ENCODE measurements around the gene MBP.

MBP gene

DNA sequence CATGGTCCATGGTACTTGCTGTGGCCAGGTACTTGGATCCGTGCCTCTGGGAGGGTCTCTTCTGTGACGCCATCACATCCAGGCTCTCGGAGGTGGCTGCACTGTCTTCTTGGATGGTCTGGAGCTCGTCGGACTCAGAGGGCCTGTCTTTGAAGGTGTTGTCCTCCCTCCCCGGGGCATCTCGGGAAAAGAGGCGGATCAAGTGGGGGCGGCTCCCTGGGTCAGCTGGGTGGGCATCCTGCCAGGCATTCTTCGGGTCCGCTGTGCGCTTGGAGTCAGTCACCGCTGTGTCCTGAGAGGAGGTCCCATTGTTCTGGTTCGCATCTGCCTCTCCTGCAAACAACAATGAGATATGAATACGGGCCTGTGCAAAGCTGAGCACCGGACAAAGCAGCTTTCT is 115.6 kb downstream of the MBP start:
- DNase-seq: no peak

DNA sequence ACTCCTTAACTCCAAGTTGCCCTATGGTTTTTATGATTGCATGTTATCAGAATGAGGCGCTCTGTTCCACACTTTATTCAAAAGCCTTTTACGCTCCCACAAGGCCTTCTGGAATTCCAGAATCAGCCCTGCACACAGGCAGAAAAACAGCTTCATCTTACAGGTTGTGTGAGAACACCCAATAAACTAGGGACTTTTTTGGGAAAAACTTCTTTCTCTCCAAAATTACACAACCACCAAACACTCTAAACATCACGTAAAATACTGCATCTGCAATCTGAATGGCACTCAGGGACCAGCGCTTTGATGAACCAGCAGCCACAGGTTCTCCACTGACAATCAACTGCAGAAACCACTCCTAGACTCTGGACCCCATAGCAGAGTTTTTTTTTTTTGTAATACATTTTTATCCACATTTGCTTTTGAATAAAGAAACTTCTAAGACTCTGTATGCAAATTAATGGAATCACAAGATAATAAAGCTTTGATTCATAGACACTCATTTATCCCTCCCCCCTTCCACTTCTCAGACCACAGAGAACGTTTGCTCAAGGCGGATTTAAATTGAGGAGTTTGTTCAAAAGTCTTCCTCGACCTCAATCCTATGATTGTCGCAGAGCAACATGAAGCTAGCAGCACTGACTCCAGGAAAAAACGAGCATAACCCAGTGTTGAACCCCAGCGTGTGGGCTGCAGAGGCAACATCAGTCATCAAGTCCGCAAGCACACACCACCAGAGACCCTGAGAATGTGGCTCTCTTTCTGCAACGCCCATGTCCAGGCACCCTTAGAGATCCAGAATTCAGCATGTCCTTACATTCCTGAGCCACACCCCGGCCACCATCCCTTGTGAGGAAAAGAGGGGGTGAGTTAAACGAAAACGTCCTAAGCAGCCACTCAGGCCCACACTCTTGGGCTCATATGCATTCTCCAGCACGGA is 116.5 kb downstream of the MBP start:
- no peak for DNase-seq

DNA sequence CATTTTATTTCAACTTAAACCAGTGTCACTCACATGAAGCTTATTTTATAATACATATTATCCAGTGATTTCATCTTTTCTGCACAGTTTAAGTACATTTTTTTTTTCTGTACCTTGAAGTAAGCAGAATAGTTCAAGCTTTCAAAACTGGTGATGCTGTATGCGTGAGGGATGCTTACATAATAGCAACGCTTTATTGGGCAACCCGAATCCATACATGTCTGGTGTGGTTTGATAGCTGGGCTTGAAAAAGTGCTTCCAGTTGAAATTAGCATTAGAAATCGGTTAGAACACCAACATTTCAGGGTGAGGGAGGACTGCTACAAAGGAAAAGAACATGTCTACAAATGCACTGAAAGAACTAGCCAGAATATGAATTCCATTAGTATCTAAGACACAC is 117.4 kb downstream of the MBP start:
- no peak for DNase-seq

DNA sequence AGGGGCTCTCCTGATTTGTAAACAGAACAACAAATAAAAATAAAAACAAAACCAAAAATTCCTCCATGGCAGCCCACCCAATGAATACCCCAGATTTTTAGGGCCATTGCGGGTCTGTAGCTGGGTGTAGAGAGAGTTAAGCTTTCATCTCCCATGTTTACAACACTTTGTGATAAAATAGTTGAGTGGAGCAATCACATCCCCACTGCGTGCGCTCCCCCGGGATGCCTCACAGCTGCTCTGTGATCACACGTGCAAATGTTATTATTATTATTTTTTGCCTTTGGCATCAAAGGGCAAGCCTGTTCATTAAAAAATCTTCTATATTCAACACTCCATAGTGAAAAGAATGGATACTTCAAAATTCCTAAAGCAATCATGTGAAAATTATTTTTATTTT is 118.0 kb downstream of the MBP start:
- DNase-seq: no peak

DNA sequence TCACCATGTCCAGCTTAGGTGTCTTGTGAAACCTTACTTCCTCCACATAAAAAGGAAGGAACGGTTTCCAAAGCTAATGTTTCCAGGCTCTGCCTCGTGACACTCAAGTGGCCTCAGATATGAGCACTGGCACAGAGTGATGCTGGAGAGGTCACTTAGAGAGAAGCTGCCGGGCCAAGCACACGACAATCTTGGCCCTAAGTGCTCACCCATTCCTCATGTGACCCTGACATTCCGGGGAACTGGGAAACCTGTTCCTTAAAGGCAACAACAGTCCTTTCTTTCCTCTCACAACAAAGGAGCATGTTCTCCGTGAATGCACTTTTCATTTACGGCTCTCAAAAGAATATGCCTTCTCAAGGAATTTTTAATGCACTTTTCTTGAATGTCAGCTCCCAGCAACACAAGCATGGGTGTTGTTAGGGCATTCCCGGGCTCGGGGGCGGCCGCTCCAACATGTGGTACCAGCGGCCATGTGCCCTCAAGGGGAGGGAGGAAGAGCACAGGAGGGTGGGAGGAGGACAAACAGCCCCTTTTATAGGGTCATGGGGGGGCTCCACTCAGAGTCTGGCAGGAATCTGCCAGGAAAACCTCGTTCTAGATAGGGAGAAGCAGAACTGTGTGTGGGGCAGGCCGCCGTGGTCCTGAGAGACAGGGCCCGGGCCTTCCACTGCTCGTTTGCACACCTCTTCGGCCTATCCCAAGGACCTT is 118.6 kb downstream of the MBP start:
- DNase-seq: no peak

DNA sequence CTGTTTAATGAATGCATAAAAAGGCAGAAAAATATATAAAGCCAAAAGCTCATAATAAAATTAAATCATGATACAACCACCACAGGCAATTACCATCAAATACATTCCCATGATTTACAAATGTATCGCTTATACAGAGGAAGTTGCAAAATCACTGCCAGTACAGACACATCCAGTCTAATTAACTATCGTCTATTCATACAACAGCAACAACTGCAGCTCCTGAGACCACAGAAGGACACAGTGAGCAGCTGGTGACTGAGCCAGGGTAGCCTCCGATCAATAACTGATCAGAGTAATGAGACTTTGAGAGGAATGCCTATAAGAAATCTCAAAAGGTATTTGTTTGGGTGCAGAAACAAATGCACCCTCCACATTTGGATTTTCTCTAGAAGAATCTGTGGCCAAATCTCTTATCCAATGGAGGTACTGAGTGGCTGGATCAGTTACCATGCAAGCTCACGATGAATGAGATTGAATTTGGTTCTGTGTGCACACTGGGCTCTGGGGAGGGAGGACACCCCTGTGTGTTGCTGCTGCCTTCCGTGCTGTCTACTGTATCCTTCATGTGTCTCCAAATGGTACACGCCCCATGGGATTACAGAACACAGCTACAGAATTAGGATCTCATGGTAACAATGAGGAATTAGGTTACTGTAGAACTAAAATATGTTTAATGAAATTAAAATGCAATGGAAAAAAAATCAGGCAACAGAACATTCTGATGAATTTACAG is 119.6 kb downstream of the MBP start:
- DNase-seq: no peak

DNA sequence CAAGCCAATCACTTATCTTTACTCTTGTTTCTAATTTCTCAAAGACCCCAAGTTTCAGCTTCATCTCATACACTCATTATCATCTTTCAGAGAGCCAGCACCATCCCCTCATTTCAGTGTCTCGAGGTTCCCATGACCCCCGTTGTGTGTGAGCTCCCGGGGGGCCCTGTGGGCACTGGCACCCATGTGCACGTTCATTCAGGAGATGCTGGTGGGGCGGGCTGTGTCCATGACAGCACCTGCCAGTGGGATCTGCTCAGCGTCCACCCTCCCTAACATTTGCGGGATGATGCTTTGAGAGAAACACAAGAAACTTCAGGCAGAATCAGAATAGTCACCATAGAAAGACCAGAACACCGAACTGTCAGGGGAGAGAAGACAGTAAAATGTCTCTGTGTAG is 120.5 kb downstream of the MBP start:
- no peak for DNase-seq

DNA sequence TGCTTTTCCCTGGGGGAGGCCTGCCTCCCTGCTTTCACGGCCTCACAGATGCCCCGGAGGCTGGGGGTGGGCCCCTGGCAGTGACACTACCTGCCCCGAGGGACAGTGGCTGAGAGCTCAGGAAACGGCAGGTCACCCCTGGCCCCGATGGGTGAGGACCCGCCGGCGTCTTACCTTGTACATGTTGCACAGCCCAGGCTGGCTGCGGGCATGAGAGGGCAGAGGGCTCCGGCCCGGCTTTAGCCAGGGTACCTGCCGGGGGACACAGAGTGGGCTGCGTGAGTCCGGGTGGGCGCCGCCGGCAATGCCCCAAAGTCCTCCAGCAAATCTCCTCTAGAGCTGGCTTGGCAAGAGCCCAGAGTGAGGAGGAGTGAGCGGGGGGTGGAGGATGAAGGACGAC is 122.9 kb downstream of the MBP start:
- no peak for DNase-seq

DNA sequence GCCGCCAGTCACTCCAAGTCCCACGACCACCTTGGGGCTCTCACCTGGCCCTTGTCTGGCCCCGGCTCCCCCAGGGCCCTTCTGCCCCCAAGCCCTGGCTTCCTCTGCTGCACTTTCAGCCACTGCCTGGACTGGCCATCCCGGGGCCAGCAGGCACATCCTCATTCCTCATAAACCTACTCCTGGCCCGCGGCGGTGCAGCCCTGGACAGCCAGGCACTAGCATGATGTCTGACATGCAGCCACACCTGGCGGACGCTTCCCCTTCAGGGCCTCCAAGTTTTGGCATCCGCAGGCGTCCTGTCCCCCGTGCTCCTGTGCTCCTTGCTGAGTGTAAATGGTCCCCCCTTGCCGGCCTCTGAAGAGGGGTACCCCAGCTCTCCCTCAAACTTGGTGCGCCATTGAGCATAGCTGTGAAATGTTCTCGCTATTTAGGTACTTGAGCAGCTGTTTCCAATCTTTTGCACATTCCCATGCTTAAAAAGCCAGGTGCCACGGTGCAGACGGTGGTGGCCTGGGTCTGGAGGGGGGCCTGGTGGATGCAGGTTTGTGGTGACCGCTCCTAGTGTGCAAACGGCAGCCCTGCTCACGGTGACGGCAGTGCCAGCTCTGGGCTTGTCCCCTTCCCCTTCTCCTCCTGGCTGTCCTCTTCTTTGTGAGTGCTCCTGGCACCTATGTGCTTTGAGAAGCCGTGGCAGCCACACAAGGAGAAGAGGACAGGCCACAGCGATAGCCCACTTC is 123.8 kb downstream of the MBP start:
- DNase-seq: no peak

DNA sequence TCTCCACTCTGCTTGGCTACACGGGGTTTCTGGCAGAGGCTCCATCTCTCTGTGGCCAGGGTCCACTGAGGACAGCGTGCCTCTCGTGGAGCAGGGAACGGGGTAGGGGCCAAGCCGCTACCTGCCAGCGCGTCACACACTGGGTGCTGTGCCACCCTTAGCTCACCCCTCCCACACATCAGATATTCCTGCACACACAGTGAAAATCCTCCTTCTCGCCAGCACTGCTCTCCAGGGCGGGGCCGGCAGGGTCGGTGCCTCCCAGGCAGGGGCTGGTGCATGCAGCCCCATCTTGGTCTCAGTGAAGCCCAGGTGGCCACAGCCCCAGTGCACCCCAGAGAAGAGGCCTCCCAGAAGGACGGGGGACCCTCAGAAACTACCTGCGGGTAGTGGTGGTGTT is 124.6 kb downstream of the MBP start:
- no peak for DNase-seq

DNA sequence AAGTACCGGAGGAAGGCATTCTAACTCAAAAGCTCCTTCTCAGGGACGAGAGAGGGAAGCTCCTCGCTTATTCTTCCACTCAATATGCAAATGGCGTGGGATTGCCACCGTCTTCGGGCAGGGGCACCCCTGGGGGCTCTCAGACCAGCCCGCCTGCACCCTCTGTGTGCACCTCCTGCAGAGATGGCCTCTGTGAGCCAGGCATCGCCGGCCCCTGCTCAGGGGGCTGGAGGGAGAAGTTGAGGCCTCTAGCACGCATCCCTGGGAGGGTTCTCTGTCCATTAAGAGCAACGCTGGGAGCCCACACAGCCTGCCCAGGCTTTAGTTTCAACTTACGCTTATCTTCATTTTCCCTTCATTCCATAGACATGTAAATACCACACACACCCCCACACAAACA is 125.3 kb downstream of the MBP start:
- no peak for DNase-seq

DNA sequence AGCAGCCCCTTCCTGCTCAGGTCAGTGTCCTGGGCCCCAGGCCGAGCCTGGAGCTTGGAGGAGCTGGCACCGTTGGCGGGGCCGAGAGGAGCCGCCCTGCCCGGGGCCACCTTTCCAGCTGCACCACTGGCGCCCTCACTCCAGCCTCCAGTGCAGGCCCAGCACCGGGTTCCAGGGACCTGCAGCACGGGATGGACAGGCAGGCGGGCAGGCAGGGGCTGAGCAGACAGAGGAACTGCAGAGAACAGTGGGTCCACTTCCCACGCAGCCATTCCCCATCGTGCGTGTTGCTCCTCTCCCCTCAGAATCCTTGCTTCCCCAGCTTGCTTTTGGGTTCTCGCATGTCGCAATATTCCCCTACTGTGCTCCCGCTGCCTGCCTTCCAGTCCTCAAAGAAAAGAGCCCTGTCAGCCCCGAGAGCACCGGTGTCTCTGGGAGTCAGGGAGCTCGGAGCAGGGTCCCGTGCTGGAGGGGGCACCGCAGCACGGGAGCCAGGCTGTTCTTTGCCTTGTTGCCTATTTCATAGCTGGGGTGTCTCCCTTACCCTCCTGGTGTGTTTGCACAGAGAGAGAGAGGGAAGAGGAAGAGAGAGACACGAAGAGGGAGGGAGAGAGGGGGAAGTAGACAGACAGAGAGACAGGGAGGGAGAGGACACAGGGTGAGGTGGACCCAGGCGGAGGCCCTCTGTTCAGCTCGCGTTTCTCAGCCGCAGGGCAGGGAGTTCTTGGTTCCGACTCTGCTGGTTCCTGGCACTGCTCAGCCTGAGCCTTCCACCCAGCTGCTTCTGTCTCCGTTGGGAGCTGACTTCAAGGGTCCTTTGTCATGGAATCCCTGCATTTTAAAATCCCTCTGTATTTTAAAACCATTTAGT is 126.0 kb downstream of the MBP start:
- no peak for DNase-seq

DNA sequence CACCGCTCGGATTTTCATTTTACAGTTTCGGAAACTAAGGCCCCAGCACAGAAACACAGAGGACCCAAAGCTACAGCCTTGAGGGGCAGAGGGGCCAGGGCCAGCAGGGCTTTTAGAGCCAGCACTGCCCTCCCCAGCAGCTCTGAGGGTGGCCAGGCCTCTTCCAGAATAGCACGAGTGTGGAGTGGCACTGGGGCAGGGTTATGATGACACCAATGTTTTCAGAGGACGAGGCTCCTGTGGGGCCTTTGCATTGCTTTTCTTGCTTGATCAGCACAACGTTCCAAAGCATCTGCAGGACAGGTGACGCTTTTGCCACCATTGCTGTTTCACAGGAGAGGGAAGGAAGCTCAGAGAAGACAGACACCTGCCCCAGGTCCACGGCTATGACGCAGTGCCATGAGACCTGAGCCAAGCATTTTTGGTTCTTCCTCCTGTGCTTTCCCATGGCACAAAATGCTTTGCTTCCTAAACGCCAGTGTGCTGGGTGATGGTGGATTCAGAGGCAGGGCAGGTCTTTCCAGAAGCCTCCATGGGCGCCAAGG is 126.9 kb downstream of the MBP start:
- DNase-seq: no peak

DNA sequence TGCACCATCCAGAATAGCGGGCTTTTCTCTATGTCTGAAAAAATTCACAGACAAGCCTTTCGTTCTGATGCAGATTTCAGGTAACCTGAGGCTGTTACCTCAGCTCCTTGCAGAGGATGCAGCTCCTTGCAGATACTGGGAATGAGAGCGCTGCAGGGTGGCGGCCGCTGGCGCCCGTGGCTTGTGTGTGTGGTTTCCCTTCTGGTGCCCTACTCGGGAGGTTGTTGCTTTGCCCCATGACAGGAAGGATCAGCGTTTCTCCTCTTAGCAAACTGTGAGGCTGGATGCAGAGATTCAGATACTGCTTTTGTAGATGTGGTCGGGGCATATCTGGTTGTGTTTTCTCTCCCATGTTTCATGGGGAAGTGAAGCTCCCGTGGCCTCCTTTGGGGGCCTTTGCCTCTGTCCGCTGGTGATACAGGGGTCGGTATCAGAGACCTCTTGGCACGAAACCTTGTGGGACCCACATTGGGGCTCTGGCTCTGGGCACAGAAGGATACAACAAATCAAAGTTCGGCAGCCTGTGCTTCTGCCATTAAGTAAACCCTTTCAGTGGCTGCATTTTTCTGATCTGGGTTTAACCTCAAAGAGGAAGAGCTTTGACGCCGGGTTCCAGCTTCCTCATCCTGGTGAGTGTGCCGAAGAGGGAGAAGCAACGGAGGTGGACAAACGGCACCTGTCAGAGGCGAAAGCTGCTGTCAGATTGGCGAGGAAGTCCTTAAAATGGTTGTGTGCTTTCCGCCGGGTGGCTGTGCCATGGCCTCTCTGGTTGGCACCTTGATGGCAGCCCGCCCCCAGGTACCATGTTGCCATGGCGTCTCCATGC is 127.8 kb downstream of the MBP start:
- no peak for DNase-seq

DNA sequence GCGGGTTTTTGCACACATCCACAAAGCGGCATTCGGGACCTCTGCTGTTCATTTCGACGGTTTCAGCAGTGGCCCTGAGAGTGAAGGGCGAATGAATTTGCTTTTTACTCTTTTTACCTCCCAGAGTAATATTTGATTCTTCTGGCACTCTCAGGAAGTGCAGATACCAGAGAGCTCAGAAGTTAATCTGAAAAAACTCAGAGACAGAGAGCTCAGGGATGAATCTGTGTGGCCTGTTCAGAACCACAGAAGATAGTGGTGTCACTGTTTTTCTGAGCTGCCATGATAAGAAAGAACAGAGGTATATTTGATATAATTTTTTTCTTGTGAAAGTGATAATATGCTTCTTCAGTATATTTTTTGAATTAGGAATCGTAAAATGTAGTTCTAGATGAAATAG is 129.3 kb downstream of the MBP start:
- DNase-seq: no peak

DNA sequence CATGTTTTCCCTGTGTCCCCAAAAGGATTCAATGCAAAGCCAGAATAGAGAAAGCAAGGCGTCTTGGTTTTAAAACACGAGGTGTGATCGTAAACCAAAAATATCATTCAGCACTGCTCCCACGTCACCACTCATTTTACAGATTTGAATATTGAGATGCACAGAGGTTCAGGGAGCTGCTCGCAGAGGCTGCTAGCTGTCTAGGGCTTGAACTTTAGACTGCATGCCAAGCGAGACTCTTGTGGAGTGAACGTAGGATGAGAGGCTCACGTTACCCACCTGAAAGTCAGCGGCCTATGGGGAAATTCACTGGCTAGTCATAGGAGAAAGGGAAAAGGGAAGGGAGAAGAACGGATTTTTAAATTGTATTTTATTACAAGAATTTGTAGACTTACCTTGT is 130.1 kb downstream of the MBP start:
- DNase-seq: no peak

DNA sequence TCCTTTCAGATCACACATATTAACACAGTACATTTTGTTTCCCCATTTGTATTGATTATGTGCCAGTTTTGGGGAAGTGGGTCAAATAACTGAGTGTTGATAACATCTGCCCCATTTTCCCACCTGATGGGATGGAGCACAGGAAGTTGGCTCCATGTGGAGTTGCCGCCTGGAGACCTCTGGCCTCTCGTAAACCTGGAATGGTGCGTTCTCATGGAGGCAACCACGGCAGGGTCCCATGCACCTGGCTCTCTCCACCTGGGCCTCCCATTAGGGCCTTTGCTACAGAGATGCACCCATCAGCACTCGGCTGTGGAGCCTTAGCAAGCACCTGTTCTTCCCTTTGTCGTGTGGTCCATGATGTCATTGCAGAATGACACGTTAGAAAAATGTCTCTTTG is 130.6 kb downstream of the MBP start:
- no peak for DNase-seq

DNA sequence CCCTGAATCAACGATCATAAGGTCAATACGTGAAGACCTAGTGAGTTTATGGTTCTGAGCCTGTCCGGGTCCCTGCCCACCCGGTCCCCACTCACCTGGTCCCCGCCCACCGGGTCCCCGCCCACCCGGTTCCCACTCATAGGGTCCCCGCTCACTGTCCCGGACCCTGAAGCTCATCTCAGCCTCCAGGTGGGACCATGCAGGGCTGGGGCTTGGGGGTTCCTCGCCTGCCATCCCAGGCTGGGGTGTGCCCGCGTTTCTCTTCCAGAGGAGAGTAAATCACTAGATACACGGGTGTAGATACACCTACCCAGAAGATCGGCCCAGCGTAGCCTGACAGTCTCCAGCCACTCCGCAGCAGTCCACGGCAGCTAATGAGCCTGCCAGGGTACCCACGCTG is 131.5 kb downstream of the MBP start:
- no peak for DNase-seq

DNA sequence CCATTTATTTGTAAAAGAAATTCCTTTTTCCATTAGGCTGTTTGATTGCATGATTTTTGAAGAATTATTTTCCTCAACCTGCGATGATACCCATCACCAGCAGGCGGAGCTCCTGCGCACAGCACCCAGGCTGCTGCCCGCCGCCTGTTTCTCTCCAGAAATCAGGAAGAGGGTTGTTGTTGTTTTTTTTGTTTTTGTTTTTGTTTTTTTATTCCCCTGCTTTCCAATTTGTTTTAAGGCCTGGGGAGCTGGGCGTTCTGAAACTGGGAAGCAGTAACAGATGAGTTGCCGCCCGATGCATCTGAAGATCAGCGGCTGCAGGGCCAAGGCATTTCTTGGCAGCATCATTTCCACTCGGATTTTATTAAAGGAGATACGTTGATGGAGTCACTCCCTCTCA is 132.1 kb downstream of the MBP start:
- no peak for DNase-seq

DNA sequence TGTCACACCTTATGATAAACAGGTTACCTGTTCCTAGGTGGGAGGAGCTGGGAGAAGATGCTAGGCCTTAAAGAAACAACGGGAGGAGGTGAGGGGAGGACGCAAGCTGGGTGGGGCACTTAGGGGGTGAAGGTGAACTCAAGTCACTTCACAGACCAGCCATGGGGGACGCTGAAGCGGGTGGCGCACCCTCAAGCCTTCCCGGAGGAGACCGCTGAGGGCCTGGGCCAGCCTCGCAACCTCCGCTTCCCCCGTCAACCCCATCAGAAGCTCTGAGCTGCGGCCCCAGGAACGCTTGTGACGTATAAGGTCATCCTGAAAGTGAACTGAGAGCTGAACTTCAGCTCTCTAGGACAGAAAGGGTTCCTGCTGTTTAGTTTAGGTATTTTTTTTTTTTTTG is 133.5 kb downstream of the MBP start:
- DNase-seq: no peak
